Muscle of leg (tissue), 16 donors: ENCODE data around the gene OR7D4. TPM values are rescaled to one million over a fixed set of nuclear protein-coding genes. Genes with fewer than 3 reads are reported as not detected.
"Not testable (repeated sequence)": the region's sequence is repeated elsewhere in the genome, so short reads cannot be mapped to it uniquely, and the experiment has no call there.

Source experiments
- DNase-seq: peaks from one replicate; pipeline ENCODE4 v3.0.0; 2013
- H3K27ac ChIP-seq: one replicate; pipeline ENCODE4 v1.5.1; 2013; ENCODE audit warnings: mild to moderate bottlenecking, low read length, control low read depth
- H3K27me3 ChIP-seq: one replicate; pipeline ENCODE4 v1.6.1; 2013; ENCODE audit warnings: low read length; ENCODE audit not compliant: control insufficient read depth, insufficient read depth
- H3K36me3 ChIP-seq: one replicate; pipeline ENCODE4 v1.6.1; 2013; ENCODE audit warnings: low read length; ENCODE audit not compliant: control insufficient read depth, insufficient read depth
- H3K4me1 ChIP-seq: one replicate; pipeline ENCODE4 v1.6.1; 2013; ENCODE audit warnings: low read length; ENCODE audit not compliant: control insufficient read depth, insufficient read depth
- H3K4me3 ChIP-seq: one replicate; pipeline ENCODE4 v1.5.1; 2013; ENCODE audit warnings: low read length, control low read depth
- H3K9me3 ChIP-seq: replicated peaks from 2 replicates; pipeline ENCODE4 v1.6.1; 2013; ENCODE audit warnings: low read depth, low read length; ENCODE audit not compliant: control insufficient read depth
- WGBS: methylation state at CpG from one replicate; pipeline ENCODE4 v1.1.5; 2013; ENCODE audit warnings: missing lambda C conversion rate; ENCODE audit not compliant: insufficient coverage; 5-methylcytosine and 5-hydroxymethylcytosine counted together
- long read RNA-seq, 11 donors: transcript quantifications; one replicate each; lab custom pipeline, GENCODE V29; 2026
- polyA plus RNA-seq, 8 donors: library from polyadenylated mRNA; unstranded; fragments of 120-200 nt; gene quantifications; one replicate each; pipeline versions ENCODE4 v1.2.1 to v1.2.3, GENCODE V29; 2013; ENCODE audit warnings: inconsistent platforms in 1 of 8, low replicate concordance in 1 of 8; ENCODE audit not compliant: insufficient read length in 8 of 8, insufficient read depth in 1 of 8
- total RNA-seq: library from RNA; stranded (reverse); fragments of 120-200 nt; gene quantifications from one replicate; pipeline ENCODE4 v1.2.4, GENCODE V29; 2013

Gene OR7D4
- total RNA-seq (not detected), polyA plus RNA-seq (under 1 TPM in 2 of 8 donors, not detected in 6; 0.03 to 0.10 TPM)
- long read RNA-seq, donor 1 = 0 reads
- long read RNA-seq, donor 2 = 0 reads
- long read RNA-seq, donor 3 = 0 reads
- long read RNA-seq, donor 4 = 0 reads
- long read RNA-seq, donor 5 = 0 reads
- long read RNA-seq, donor 6 = 0 reads
- long read RNA-seq, donor 7, partial matches to known transcripts = 0 of 1 reads
- long read RNA-seq, donor 7, other reads (novel, unspliced or antisense) = 0 of 1 reads
- long read RNA-seq, donor 8 = 0 reads
- long read RNA-seq, donor 9 = 0 reads
- long read RNA-seq, donor 10 = 0 reads
- long read RNA-seq, donor 11, partial matches to known transcripts = 0 of 1 reads
- long read RNA-seq, donor 11, other reads (novel, unspliced or antisense) = 0 of 1 reads

- peaks cover 10% of the 10 kb centered on the region for H3K9me3 ChIP-seq
- no peak within 1 kb of the TSS for H3K4me3 ChIP-seq
- no peaks in the 10 kb centered on the region for H3K4me1 ChIP-seq
- no peaks in the 10 kb centered on the region for H3K36me3 ChIP-seq
- WGBS = no CpG with 5 or more reads among the region's 3 CpGs
- H3K27me3 ChIP-seq = no peaks in the 10 kb centered on the region
- DNase-seq = no peak
- no peak within 1 kb of the TSS for H3K27ac ChIP-seq
Observed at GRCh38 chr19:9219489-9219888, at the start of gene OR7D4. OR7D4 (minus strand) TSS chr19:9219589; CDS start chr19:9214837, 4,752 bp downstream.

- H3K9me3 ChIP-seq = peaks cover 3% of the 10 kb centered on the region
- no peaks in the 10 kb centered on the region for H3K27me3 ChIP-seq
- no peak overlapping the region for H3K4me3 ChIP-seq
- H3K4me1 ChIP-seq = no peaks in the 10 kb centered on the region
- H3K27ac ChIP-seq = no peak overlapping the region
- DNase-seq = no peak
- 49% methylated on average over 3 of the region's 5 CpGs for WGBS
- H3K36me3 ChIP-seq = no peaks in the 10 kb centered on the region
Observed at GRCh38 chr19:9251236-9251635, 31.8 kb upstream of the OR7D4 start.

- H3K27me3 ChIP-seq = no peaks in the 10 kb centered on the region
- no CpG with 5 or more reads among the region's 1 CpG for WGBS
- H3K4me3 ChIP-seq = no peak within 1 kb of the TSS
- H3K9me3 ChIP-seq = no peaks in the 10 kb centered on the region
- DNase-seq = no peak
- H3K4me1 ChIP-seq = no peaks in the 10 kb centered on the region
- no peaks in the 10 kb centered on the region for H3K36me3 ChIP-seq
- no peak within 1 kb of the TSS for H3K27ac ChIP-seq
Observed at GRCh38 chr19:9250630-9251029, 31.2 kb upstream of the OR7D4 start, which contains the start of gene OR7E24. OR7E24 (plus strand) TSS chr19:9250930; CDS start chr19:9251044, 114 bp downstream.

- no peaks in the 10 kb centered on the region for H3K36me3 ChIP-seq
- WGBS = 46% methylated on average over 6 of the region's 13 CpGs
- H3K27ac ChIP-seq = no peak overlapping the region
- H3K4me1 ChIP-seq = no peaks in the 10 kb centered on the region
- H3K4me3 ChIP-seq = no peak overlapping the region
- H3K9me3 ChIP-seq = no peaks in the 10 kb centered on the region
- no peaks in the 10 kb centered on the region for H3K27me3 ChIP-seq
- DNase-seq = peak; percentile 75
Observed at GRCh38 chr19:9205501-9206113, 13.8 kb downstream of the OR7D4 start.

GRCh38 chr19:9198044-9198443 is 21.3 kb downstream of the OR7D4 start:
- no CpG with 5 or more reads among the region's 2 CpGs for WGBS
- H3K4me1 ChIP-seq, H3K27me3 ChIP-seq, H3K36me3 ChIP-seq, H3K27ac ChIP-seq, H3K4me3 ChIP-seq, H3K9me3 ChIP-seq: not testable (repeated sequence)
- peak; percentile 4 for DNase-seq

- Histone ChIP-seq H3K36me3 (no peaks in the 10 kb centered on the region), H3K4me1 (no peaks in the 10 kb centered on the region), H3K27me3 (no peaks in the 10 kb centered on the region), H3K9me3 (no peaks in the 10 kb centered on the region), H3K27ac (no peak overlapping the region), H3K4me3 (no peak overlapping the region)
- no peak for DNase-seq
- WGBS = 78% methylated on average over 5 of the region's 7 CpGs
Observed at GRCh38 chr19:9189535-9189934, 29.9 kb downstream of the OR7D4 start.

GRCh38 chr19:9187191-9187590 is 32.2 kb downstream of the OR7D4 start:
- Histone ChIP-seq H3K4me3 (no peak overlapping the region), H3K27me3 (no peaks in the 10 kb centered on the region), H3K4me1 (no peaks in the 10 kb centered on the region), H3K36me3 (no peaks in the 10 kb centered on the region), H3K9me3 (no peaks in the 10 kb centered on the region), H3K27ac (no peak overlapping the region)
- no peak for DNase-seq
- WGBS = 89% methylated on average over 3 of the region's 6 CpGs

- 93% methylated on average over 13 of the region's 17 CpGs for WGBS
- H3K9me3 ChIP-seq = no peaks in the 10 kb centered on the region
- H3K36me3 ChIP-seq = no peaks in the 10 kb centered on the region
Observed at GRCh38 chr19:9183000-9183399, 36.4 kb downstream of the OR7D4 start.

GRCh38 chr19:9178901-9179300 is 40.5 kb downstream of the OR7D4 start, which contains the start of gene OR7D2:
OR7D2 (plus strand) TSS chr19:9178979; CDS start chr19:9185782, 6,803 bp downstream.
- no peaks in the 10 kb centered on the region for H3K27me3 ChIP-seq
- WGBS = 100% methylated on average over 1 of the region's 4 CpGs

More at GRCh38 chr19:9183000-9183399, 36.4 kb downstream of the OR7D4 start:
- DNase-seq = no peak
- Histone ChIP-seq H3K4me3 (no peak overlapping the region), H3K4me1 (no peaks in the 10 kb centered on the region), H3K27me3 (no peaks in the 10 kb centered on the region), H3K27ac (no peak overlapping the region)

GRCh38 chr19:9175326-9175725 is 44.1 kb downstream of the OR7D4 start:
- no peaks in the 10 kb centered on the region for H3K36me3 ChIP-seq

More at GRCh38 chr19:9178901-9179300, 40.5 kb downstream of the OR7D4 start, which contains the start of gene OR7D2:
- no peaks in the 10 kb centered on the region for H3K9me3 ChIP-seq
- no peak for DNase-seq
- no peaks in the 10 kb centered on the region for H3K4me1 ChIP-seq
- no peak within 1 kb of the TSS for H3K27ac ChIP-seq
- H3K4me3 ChIP-seq = no peak within 1 kb of the TSS
- no peaks in the 10 kb centered on the region for H3K36me3 ChIP-seq

More at GRCh38 chr19:9175326-9175725, 44.1 kb downstream of the OR7D4 start:
- H3K27ac ChIP-seq = no peak overlapping the region
- H3K9me3 ChIP-seq = no peaks in the 10 kb centered on the region
- H3K27me3 ChIP-seq = no peaks in the 10 kb centered on the region
- H3K4me1 ChIP-seq = no peaks in the 10 kb centered on the region
- no peak overlapping the region for H3K4me3 ChIP-seq
- WGBS = 67% methylated on average over 1 of the region's 5 CpGs
- DNase-seq = no peak
